Activated T-helper 1 cell treated with anti-CD3 and anti-CD28 coated beads, Interleukin-12 subunit alpha, Interleukin-12 subunit beta, Interleukin-2, Interleukin-4 antibody, amounts not matched to agents 30 ng/mL and 10 ng/mL and 1 ng/mL, durations not matched to agents 14 hours and 24 hours and 36 hours (primary cell): ENCODE measurements around the gene TSHZ2. TPM values are rescaled to one million over a fixed set of nuclear protein-coding genes. Genes with fewer than 3 reads are reported as not detected.

Experiments used
- DNase-seq: peaks from one replicate; pipeline ENCODE4 v3.0.0; 2021; ENCODE audit warnings: low spot score
- H3K27ac Mint-ChIP-seq: one replicate; pipeline ENCODE4 v1.8.0; 2021; ENCODE audit warnings: mild to moderate bottlenecking, mixed read lengths
- H3K27me3 Mint-ChIP-seq: one replicate; pipeline ENCODE4 v1.8.0; 2022; ENCODE audit warnings: mild to moderate bottlenecking, moderate library complexity, mixed read lengths; ENCODE audit not compliant: insufficient read depth
- H3K36me3 Mint-ChIP-seq: one replicate; pipeline ENCODE4 v1.8.0; 2021; ENCODE audit warnings: low read depth, mixed read lengths
- H3K4me1 Mint-ChIP-seq: one replicate; pipeline ENCODE4 v1.8.0; 2021; ENCODE audit warnings: low read depth, mixed read lengths
- H3K4me3 Mint-ChIP-seq: one replicate; pipeline ENCODE4 v1.8.0; 2021; ENCODE audit warnings: mild to moderate bottlenecking, moderate library complexity, mixed read lengths
- H3K9me3 Mint-ChIP-seq: one replicate; pipeline ENCODE4 v1.8.0; 2021; ENCODE audit warnings: mixed read lengths
- intact Hi-C: fragments of 100-400 bp; cut with micrococcal nuclease; formaldehyde crosslinking; loops from one replicate; pipeline ENCODE4 v1.15.1; 2024
- total RNA-seq: library from RNA; stranded (reverse); gene quantifications from 2 replicates; pipeline ENCODE4 v1.2.3, GENCODE V29; 2022

TSHZ2 gene
- total RNA-seq, 1 donor from 2014 or later = 26.0 TPM

GRCh38 chr20:53284256-53284655, 312.1 kb downstream of the TSHZ2 start:
- H3K36me3 Mint-ChIP-seq = no peaks in the 10 kb centered on the region
- DNase-seq = no peak
- H3K4me3 Mint-ChIP-seq = no peak overlapping the region
- peaks cover 2% of the 10 kb centered on the region for H3K27me3 Mint-ChIP-seq
- no peaks in the 10 kb centered on the region for H3K9me3 Mint-ChIP-seq
- no peak overlapping the region for H3K27ac Mint-ChIP-seq
- intact Hi-C loops = no loop called here
- no peaks in the 10 kb centered on the region for H3K4me1 Mint-ChIP-seq

GRCh38 chr20:53284696-53285095, 312.5 kb downstream of the TSHZ2 start:
- H3K4me3 Mint-ChIP-seq = no peak overlapping the region
- intact Hi-C loops = no loop called here
- H3K9me3 Mint-ChIP-seq = no peaks in the 10 kb centered on the region
- no peak overlapping the region for H3K27ac Mint-ChIP-seq
- DNase-seq = no peak
- no peaks in the 10 kb centered on the region for H3K36me3 Mint-ChIP-seq
- no peaks in the 10 kb centered on the region for H3K4me1 Mint-ChIP-seq
- H3K27me3 Mint-ChIP-seq = peaks cover 2% of the 10 kb centered on the region

- Mint-ChIP-seq H3K27me3 (peaks cover 2% of the 10 kb centered on the region), H3K36me3 (no peaks in the 10 kb centered on the region), H3K9me3 (no peaks in the 10 kb centered on the region), H3K27ac (no peak overlapping the region), H3K4me3 (no peak overlapping the region), H3K4me1 (no peaks in the 10 kb centered on the region)
- intact Hi-C loops = no loop called here
- DNase-seq = no peak
Observed at GRCh38 chr20:53287357-53288042, 315.3 kb downstream of the TSHZ2 start.

GRCh38 chr20:53291548-53291947, 319.4 kb downstream of the TSHZ2 start:
- DNase-seq = no peak
- H3K27ac Mint-ChIP-seq = no peak overlapping the region
- H3K9me3 Mint-ChIP-seq = no peaks in the 10 kb centered on the region
- H3K4me1 Mint-ChIP-seq = no peaks in the 10 kb centered on the region
- H3K4me3 Mint-ChIP-seq = no peak overlapping the region
- no peaks in the 10 kb centered on the region for H3K36me3 Mint-ChIP-seq
- peaks cover 2% of the 10 kb centered on the region for H3K27me3 Mint-ChIP-seq
- intact Hi-C loops = no loop called here

- Mint-ChIP-seq H3K27ac (no peak overlapping the region), H3K4me3 (no peak overlapping the region), H3K36me3 (no peaks in the 10 kb centered on the region), H3K9me3 (no peaks in the 10 kb centered on the region), H3K4me1 (no peaks in the 10 kb centered on the region), H3K27me3 (peaks cover 2% of the 10 kb centered on the region)
- intact Hi-C loops = no loop called here
- DNase-seq = no peak
Observed at GRCh38 chr20:53292347-53292746, 320.2 kb downstream of the TSHZ2 start.

GRCh38 chr20:53294804-53295203, 322.6 kb downstream of the TSHZ2 start:
- intact Hi-C loops = no loop called here
- H3K27me3 Mint-ChIP-seq = peaks cover 2% of the 10 kb centered on the region
- H3K4me1 Mint-ChIP-seq = no peaks in the 10 kb centered on the region
- no peaks in the 10 kb centered on the region for H3K9me3 Mint-ChIP-seq
- no peak overlapping the region for H3K4me3 Mint-ChIP-seq
- no peak overlapping the region for H3K27ac Mint-ChIP-seq
- no peaks in the 10 kb centered on the region for H3K36me3 Mint-ChIP-seq
- DNase-seq = no peak

- Mint-ChIP-seq H3K27me3 (peaks cover 2% of the 10 kb centered on the region), H3K27ac (no peak overlapping the region), H3K4me3 (no peak overlapping the region), H3K36me3 (no peaks in the 10 kb centered on the region), H3K4me1 (no peaks in the 10 kb centered on the region), H3K9me3 (no peaks in the 10 kb centered on the region)
- intact Hi-C loops = no loop called here
- no peak for DNase-seq
Observed at GRCh38 chr20:53296025-53296424, 323.9 kb downstream of the TSHZ2 start.

- H3K27me3 Mint-ChIP-seq = peaks cover 2% of the 10 kb centered on the region
- H3K4me1 Mint-ChIP-seq = no peaks in the 10 kb centered on the region
- intact Hi-C loops = no loop called here
- H3K27ac Mint-ChIP-seq = no peak overlapping the region
- no peak for DNase-seq
- no peak overlapping the region for H3K4me3 Mint-ChIP-seq
- H3K9me3 Mint-ChIP-seq = no peaks in the 10 kb centered on the region
- no peaks in the 10 kb centered on the region for H3K36me3 Mint-ChIP-seq
Observed at GRCh38 chr20:53296451-53297153, 324.4 kb downstream of the TSHZ2 start.

GRCh38 chr20:53297154-53297529, 325.0 kb downstream of the TSHZ2 start:
- Mint-ChIP-seq H3K27ac (no peak overlapping the region), H3K4me3 (no peak overlapping the region), H3K9me3 (no peaks in the 10 kb centered on the region), H3K27me3 (peaks cover 2% of the 10 kb centered on the region), H3K4me1 (no peaks in the 10 kb centered on the region), H3K36me3 (no peaks in the 10 kb centered on the region)
- intact Hi-C loops = no loop called here
- DNase-seq = no peak

- Mint-ChIP-seq H3K27me3 (peaks cover 2% of the 10 kb centered on the region), H3K9me3 (no peaks in the 10 kb centered on the region), H3K4me3 (no peak overlapping the region), H3K4me1 (no peaks in the 10 kb centered on the region), H3K36me3 (no peaks in the 10 kb centered on the region), H3K27ac (no peak overlapping the region)
- no peak for DNase-seq
- intact Hi-C loops = no loop called here
Observed at GRCh38 chr20:53298260-53298659, 326.1 kb downstream of the TSHZ2 start.

GRCh38 chr20:53298911-53299310, 326.8 kb downstream of the TSHZ2 start:
- intact Hi-C loops = no loop called here
- Mint-ChIP-seq H3K4me1 (no peaks in the 10 kb centered on the region), H3K27me3 (peaks cover 2% of the 10 kb centered on the region), H3K27ac (no peak overlapping the region), H3K36me3 (no peaks in the 10 kb centered on the region), H3K4me3 (no peak overlapping the region), H3K9me3 (no peaks in the 10 kb centered on the region)
- DNase-seq = no peak

GRCh38 chr20:53299831-53300230, 327.7 kb downstream of the TSHZ2 start:
- no peak for DNase-seq
- Mint-ChIP-seq H3K27ac (no peak overlapping the region), H3K4me3 (no peak overlapping the region), H3K9me3 (no peaks in the 10 kb centered on the region), H3K36me3 (no peaks in the 10 kb centered on the region), H3K4me1 (no peaks in the 10 kb centered on the region), H3K27me3 (no peaks in the 10 kb centered on the region)
- intact Hi-C loops = no loop called here

GRCh38 chr20:53301869-53302268, 329.7 kb downstream of the TSHZ2 start:
- Mint-ChIP-seq H3K9me3 (no peaks in the 10 kb centered on the region), H3K27me3 (no peaks in the 10 kb centered on the region), H3K27ac (no peak overlapping the region), H3K36me3 (no peaks in the 10 kb centered on the region), H3K4me3 (no peak overlapping the region), H3K4me1 (no peaks in the 10 kb centered on the region)
- intact Hi-C loops = no loop called here
- no peak for DNase-seq
